Gastroesophageal sphincter (tissue), 4 donors: Measurements from ENCODE around the gene CD300A. TPM values are rescaled to one million over a fixed set of nuclear protein-coding genes. Genes with fewer than 3 reads are reported as not detected.
"Not testable (repeated sequence)": the region's sequence is repeated elsewhere in the genome, so short reads cannot be mapped to it uniquely, and the experiment has no call there.

ENCODE experiments used
- ATAC-seq: fragments of 150-250 bp; one replicate; pipeline ENCODE4 v1.9.1; 2016; ENCODE audit warnings: mild to moderate bottlenecking, moderate library complexity
- H3K27ac ChIP-seq, 4 donors: fragments of 200-600 bp; sonication (generic) in 3 of 4; 1 replicate in 3 of 4; 2 replicates in 1 of 4; pipeline ENCODE4 v1.5.1; 2016 to 2019
- H3K27me3 ChIP-seq: fragments of 200-600 bp; sonication (generic); one replicate; pipeline ENCODE4 v1.5.1; 2019
- H3K36me3 ChIP-seq, 2 donors: fragments of 200-600 bp; sonication (generic); one replicate each; pipeline ENCODE4 v1.5.1; 2019; ENCODE audit warnings: control low read depth in 1 of 2
- H3K4me1 ChIP-seq, 3 donors: fragments of 200-600 bp; sonication (generic); 1 replicate in 2 of 3; 2 replicates in 1 of 3; pipeline ENCODE4 v1.5.1; 2016 to 2019; ENCODE audit warnings: control low read depth in 2 of 3
- H3K4me3 ChIP-seq, 2 donors: fragments of 200-600 bp; sonication (generic); one replicate each; pipeline ENCODE4 v1.5.1; 2019; ENCODE audit warnings: mild to moderate bottlenecking in 1 of 2, moderate library complexity in 1 of 2
- H3K9me3 ChIP-seq, 3 donors: fragments of 200-600 bp; sonication (generic); one replicate each; pipeline ENCODE4 v1.5.1; 2017 to 2019; ENCODE audit warnings: control low read depth in 2 of 3
- EP300 ChIP-seq: sonication (generic); formaldehyde crosslinking; IDR thresholded peaks from one replicate; pipeline ENCODE4 v1.6.1; 2017; ENCODE audit warnings: antibody characterized with exemption, mild to moderate bottlenecking
- POLR2A ChIP-seq, 2 donors: fragments of 450-650 bp; IDR thresholded peaks; one replicate each; pipeline ENCODE4 v1.6.1; 2017; ENCODE audit warnings: antibody characterized with exemption in 2 of 2, mild to moderate bottlenecking in 2 of 2, moderate library complexity in 1 of 2
- POLR2AphosphoS5 ChIP-seq: sonication (generic); formaldehyde crosslinking; IDR thresholded peaks from one replicate; pipeline ENCODE4 v1.6.1; 2017; ENCODE audit warnings: antibody characterized with exemption
- WGBS, 2 donors: methylation state at CpG; one replicate each; pipeline ENCODE4 v1.1.5; 2018; ENCODE audit warnings: low coverage in 1 of 2; 5-methylcytosine and 5-hydroxymethylcytosine counted together
- total RNA-seq, 4 donors: library from RNA; depleted of rRNA; stranded (reverse); fragments of >200 nt; gene quantifications; one replicate each; pipeline ENCODE4 v1.1.0, GENCODE V29; 2016
- TF ChIP-seq, protein P1 (sequence below), 4 experiments: fragments of 200-600 bp in 2 of 4; fragments of 450-650 bp in 2 of 4; sonication (generic) in 1 of 4; IDR thresholded peaks; one replicate each; pipeline ENCODE4 v1.5.1; 2017 to 2019; ENCODE audit warnings: antibody characterized with exemption in 4 of 4, mild to moderate bottlenecking in 2 of 4, moderate library complexity in 2 of 4

CD300A gene
- total RNA-seq, 4 donors from 2014 or later, result 2.0 to 5.8 (median 3.1) TPM

GRCh38 chr17:74513987-74514631 is 47.7 kb downstream of the CD300A start:
- H3K4me1 ChIP-seq, result no peaks in the 10 kb centered on the region
- TF ChIP-seq POLR2AphosphoS5, result no peak
- TF ChIP-seq, protein P1, sequence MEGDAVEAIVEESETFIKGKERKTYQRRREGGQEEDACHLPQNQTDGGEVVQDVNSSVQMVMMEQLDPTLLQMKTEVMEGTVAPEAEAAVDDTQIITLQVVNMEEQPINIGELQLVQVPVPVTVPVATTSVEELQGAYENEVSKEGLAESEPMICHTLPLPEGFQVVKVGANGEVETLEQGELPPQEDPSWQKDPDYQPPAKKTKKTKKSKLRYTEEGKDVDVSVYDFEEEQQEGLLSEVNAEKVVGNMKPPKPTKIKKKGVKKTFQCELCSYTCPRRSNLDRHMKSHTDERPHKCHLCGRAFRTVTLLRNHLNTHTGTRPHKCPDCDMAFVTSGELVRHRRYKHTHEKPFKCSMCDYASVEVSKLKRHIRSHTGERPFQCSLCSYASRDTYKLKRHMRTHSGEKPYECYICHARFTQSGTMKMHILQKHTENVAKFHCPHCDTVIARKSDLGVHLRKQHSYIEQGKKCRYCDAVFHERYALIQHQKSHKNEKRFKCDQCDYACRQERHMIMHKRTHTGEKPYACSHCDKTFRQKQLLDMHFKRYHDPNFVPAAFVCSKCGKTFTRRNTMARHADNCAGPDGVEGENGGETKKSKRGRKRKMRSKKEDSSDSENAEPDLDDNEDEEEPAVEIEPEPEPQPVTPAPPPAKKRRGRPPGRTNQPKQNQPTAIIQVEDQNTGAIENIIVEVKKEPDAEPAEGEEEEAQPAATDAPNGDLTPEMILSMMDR (IDR thresholded peaks at IDR 0.05), result no peak
- TF ChIP-seq POLR2A (IDR thresholded peaks at IDR 0.05), result no peak
- TF ChIP-seq EP300, result no peak
- WGBS, 2 donors, result 35 to 72% methylated on average over 3 of the region's 3 CpGs
- H3K9me3 ChIP-seq, result no peaks in the 10 kb centered on the region
- H3K4me3 ChIP-seq, result no peak overlapping the region
- peaks cover 18% of the 10 kb centered on the region for H3K27me3 ChIP-seq
- no peaks in the 10 kb centered on the region for H3K36me3 ChIP-seq
- H3K27ac ChIP-seq, result no peak overlapping the region
- no peak for ATAC-seq

DNA sequence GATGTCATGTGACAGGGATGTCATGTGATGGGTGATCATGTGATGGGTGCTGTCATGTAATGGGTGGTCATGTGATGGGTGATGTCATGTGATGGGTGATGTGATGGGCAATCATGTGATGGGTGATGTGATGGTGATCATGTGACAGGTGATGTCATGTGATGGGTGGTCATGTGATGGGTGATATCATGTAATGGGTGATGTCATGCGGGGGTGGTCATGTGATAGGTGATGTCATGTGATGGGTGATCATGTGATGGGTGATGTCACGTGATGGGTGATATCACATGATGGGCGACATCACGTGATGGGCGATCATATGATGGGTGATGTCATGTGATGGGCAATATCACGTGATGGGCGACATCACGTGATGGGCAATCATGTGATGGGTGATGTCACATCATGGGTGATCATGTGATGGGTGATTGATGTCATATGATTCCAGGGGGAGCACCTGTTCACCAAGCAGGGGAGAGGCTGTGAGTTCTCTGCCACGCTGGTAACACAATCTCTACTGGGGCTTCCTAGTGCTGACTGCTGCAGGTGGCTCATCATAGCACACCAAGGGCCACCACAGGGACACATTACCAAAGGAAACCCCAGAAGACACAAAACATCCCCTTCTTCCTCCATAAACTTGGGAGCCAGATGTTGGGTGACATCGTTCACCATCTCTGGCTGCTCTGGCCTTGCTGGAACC is 48.3 kb downstream of the CD300A start:
- Histone ChIP-seq H3K36me3 (no peaks in the 10 kb centered on the region), H3K27me3 (peaks cover 18% of the 10 kb centered on the region), H3K4me1 (no peaks in the 10 kb centered on the region), H3K9me3 (no peaks in the 10 kb centered on the region), H3K27ac (no peak overlapping the region), H3K4me3 (no peak overlapping the region)
- TF ChIP-seq POLR2A (IDR thresholded peaks at IDR 0.05), result no peak
- TF ChIP-seq, protein P1 (IDR thresholded peaks at IDR 0.05), result no peak
- no peak for TF ChIP-seq EP300
- no peak for TF ChIP-seq POLR2AphosphoS5
- 86 to 97% methylated on average over 8 to 9 of the region's 10 CpGs for WGBS, 2 donors
- no peak for ATAC-seq

- Histone ChIP-seq H3K4me1 (no peaks in the 10 kb centered on the region), H3K9me3 (no peaks in the 10 kb centered on the region), H3K27ac (no peak overlapping the region), H3K36me3 (no peaks in the 10 kb centered on the region), H3K27me3 (peaks cover 18% of the 10 kb centered on the region), H3K4me3 (no peak overlapping the region)
- no peak for TF ChIP-seq POLR2AphosphoS5
- TF ChIP-seq, protein P1 (IDR thresholded peaks at IDR 0.05), result no peak
- no peak for ATAC-seq
- WGBS, 2 donors, result 77 to 79% methylated on average over 4 of the region's 4 CpGs
Observed at GRCh38 chr17:74515941-74516340, 49.5 kb downstream of the CD300A start.

DNA sequence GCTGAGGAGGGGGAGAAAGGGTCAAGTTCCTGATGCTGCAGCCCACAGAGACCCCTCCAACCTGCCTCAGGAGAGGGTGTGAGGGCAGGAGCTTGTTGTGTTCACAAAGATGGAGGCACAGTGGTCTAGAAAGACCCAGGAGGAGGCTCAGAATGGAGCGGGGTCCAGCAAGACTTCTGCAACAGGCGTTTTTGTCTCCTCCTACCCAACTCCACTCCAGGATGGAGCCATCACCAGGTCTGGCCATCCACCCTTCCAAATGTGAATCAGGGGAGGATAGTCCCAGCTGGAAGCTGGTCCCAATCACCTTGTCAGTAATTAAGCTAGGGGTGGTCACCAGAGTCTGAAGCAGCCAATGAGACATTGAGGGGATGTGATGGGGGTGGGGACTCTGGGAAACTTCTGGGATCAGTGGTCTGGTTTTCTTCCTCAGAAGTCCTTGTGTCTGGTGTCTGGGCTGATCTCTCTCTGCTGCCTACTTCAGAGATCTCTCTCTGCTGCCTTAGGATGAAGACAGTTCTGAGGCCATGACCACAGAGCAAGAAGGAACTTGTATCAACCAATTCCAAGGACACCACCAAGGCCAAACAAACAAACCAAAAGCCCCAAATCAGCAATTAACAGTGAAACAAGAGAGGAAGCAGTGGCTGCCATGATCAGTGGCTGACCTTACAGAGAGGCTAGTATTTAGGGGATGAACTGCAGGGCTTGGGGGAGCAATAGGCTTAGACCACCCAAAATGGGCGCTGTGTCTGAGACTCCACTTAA is 50.3 kb downstream of the CD300A start:
- H3K36me3 ChIP-seq, result no peaks in the 10 kb centered on the region
- H3K27me3 ChIP-seq, result peaks cover 26% of the 10 kb centered on the region
- TF ChIP-seq POLR2AphosphoS5 (no peak), EP300 (no peak), POLR2A (IDR thresholded peaks at IDR 0.05) (no peak)
- TF ChIP-seq, protein P1 (IDR thresholded peaks at IDR 0.05), result no peak
- no peak for ATAC-seq
- H3K9me3 ChIP-seq, result no peaks in the 10 kb centered on the region
- no peaks in the 10 kb centered on the region for H3K4me1 ChIP-seq
- WGBS, 2 donors, result 61 to 66% methylated on average over 2 to 3 of the region's 3 CpGs
- H3K27ac ChIP-seq, result no peak overlapping the region
- no peak overlapping the region for H3K4me3 ChIP-seq

- not testable (repeated sequence) for ATAC-seq, H3K4me3 ChIP-seq, H3K36me3 ChIP-seq, H3K4me1 ChIP-seq, H3K27ac ChIP-seq
- peaks cover 0 to 13% (median 0%) of the 10 kb centered on the region in 3 donors for H3K9me3 ChIP-seq
- 59 to 79% methylated on average over 4 to 5 of the region's 6 CpGs for WGBS, 2 donors
- H3K27me3 ChIP-seq, result peaks cover 25% of the 10 kb centered on the region
Observed at GRCh38 chr17:74518413-74518981, 52.1 kb downstream of the CD300A start.
